Measurements from ENCODE around the gene TSPEAR.

DNA sequence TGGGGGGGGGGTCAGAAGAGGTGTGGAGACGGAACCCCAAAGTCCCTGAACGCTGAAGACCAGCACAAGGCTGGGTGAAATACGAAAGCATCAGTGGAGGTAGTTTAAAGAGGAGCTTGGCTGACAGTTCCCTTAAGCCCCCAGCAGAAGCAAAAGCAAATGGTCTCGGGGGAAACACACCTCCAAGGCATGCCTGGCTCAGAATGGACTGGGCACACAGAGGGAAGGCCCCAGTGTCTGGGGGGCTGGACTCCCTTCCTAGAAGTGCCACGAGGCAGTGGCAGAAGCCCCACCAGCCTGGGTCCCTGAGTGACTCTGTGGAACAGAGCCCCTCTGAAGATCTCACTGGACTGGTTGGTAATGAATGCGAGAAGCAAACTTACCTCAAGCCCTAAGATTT is 46.4 kb upstream of the TSPEAR start:
- TF ChIP-seq, protein P1, sequence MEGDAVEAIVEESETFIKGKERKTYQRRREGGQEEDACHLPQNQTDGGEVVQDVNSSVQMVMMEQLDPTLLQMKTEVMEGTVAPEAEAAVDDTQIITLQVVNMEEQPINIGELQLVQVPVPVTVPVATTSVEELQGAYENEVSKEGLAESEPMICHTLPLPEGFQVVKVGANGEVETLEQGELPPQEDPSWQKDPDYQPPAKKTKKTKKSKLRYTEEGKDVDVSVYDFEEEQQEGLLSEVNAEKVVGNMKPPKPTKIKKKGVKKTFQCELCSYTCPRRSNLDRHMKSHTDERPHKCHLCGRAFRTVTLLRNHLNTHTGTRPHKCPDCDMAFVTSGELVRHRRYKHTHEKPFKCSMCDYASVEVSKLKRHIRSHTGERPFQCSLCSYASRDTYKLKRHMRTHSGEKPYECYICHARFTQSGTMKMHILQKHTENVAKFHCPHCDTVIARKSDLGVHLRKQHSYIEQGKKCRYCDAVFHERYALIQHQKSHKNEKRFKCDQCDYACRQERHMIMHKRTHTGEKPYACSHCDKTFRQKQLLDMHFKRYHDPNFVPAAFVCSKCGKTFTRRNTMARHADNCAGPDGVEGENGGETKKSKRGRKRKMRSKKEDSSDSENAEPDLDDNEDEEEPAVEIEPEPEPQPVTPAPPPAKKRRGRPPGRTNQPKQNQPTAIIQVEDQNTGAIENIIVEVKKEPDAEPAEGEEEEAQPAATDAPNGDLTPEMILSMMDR (CRISPR knock-in tag; IDR thresholded peaks at IDR 0.05): no peak
- TF ChIP-seq HNF4A (CRISPR knock-in tag; IDR thresholded peaks at IDR 0.05) (no peak), EP300 (IDR thresholded peaks at IDR 0.05; ENCODE audit: low read depth in 2 of 2, low read length in 2 of 2) (no peak), EP300 (CRISPR knock-in tag; IDR thresholded peaks at IDR 0.05; ENCODE audit: borderline replicate concordance) (no peak), ZNF788 (CRISPR knock-in tag; IDR thresholded peaks at IDR 0.05; ENCODE audit: borderline replicate concordance) (no peak), ZNF660 (CRISPR knock-in tag; IDR thresholded peaks at IDR 0.05; ENCODE audit: borderline replicate concordance, low read depth) (no peak), ZBTB21 (CRISPR knock-in tag; IDR thresholded peaks at IDR 0.05) (no peak)
